ENCODE data around the gene BLOC1S1.

Gene BLOC1S1

DNA sequence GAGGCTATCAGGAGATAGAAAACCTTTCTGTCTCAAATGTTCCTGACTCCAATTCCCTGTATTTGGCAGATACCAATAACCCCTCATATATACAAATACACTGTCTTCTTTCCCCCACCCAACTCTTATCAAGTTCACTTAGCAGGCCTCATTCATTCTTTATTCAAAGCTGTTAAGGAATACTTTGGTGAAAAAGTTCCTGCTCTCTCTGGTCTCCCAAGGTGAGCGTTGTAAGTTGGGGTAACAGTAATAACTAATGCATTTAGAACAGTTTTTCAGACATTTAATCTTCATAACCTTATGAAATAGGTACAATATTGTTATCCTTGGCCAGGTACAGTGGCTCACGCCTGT, 23.2 kb downstream of the BLOC1S1 start:
- H3K9ac ChIP-seq (ENCODE audit: insufficient read length) = no peak overlapping the region
- no peak for TF ChIP-seq FOXP2 (optimal IDR thresholded peaks at IDR 0.05; ENCODE audit: control extremely low read depth, extremely low read length, insufficient read depth)
- TF ChIP-seq POLR2AphosphoS5 (IDR thresholded peaks at IDR 0.05; ENCODE audit: borderline replicate concordance, low read depth, low read length) = no peak
- no peak for TF ChIP-seq EZH2 (IDR thresholded peaks at IDR 0.05)
- no peaks in the 10 kb centered on the region for H3K9me3 ChIP-seq (ENCODE audit: low read depth, low read length)
- no peaks in the 10 kb centered on the region for H3K36me3 ChIP-seq (ENCODE audit: insufficient read depth, low read length)
- DNase-seq (ENCODE audit: low read depth, low spot score) = no peak
- peak overlapping the region; percentile 79; the same call in 1 of the 2 replicates for H3K4me3 ChIP-seq
- no peak overlapping the region for H3K27ac ChIP-seq

DNA sequence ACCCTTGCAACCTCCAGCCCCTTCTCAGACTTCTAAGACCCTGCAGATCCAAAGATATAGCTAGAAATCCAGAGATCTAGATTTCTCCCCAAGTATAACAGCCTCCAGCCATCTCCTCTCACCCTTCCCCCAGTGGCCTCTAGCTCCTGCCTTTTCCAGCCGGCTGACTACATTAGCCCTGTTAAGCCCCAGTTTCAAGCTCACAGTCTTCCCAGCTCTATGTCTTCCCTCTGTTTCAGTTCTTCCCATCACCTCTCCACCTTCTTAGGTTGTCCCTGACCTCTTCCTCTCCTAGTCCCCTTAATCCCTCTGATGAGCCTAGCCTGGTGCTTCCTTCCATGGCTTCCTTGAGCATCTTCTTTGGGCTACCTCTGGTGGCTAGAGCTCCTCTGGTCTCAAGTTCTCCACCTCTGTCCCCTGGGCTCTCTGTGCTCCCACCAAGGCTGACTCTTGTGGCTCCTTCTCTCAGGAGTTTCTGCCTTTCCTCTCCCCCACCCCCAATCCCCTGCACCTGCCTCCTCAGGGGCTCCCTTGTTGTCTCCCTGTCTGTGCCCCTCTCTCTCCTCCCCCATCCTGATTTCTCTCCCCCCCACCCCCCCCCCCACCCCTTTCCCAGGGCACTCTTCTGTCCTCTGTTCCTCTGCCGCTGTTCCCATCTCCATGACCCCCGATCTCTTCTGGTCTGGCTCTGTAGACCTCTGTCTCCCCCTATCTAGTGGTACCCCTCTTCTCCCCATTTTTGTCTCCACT, 26.3 kb downstream of the BLOC1S1 start:
- Histone ChIP-seq H3K9me3 (ENCODE audit: low read depth, low read length) (no peaks in the 10 kb centered on the region), H3K27ac (peak overlapping the region; percentile 61; the same call in 1 of the 2 replicates), H3K36me3 (ENCODE audit: insufficient read depth, low read length) (no peaks in the 10 kb centered on the region), H3K9ac (ENCODE audit: insufficient read length) (peak overlapping the region; percentile 43), H3K4me3 (peak overlapping the region; percentile 70)
- no peak for DNase-seq (ENCODE audit: low read depth, low spot score)
- TF ChIP-seq EZH2 (IDR thresholded peaks at IDR 0.05) = no peak
- no peak for TF ChIP-seq FOXP2 (optimal IDR thresholded peaks at IDR 0.05; ENCODE audit: control extremely low read depth, extremely low read length, insufficient read depth)
- no peak for TF ChIP-seq POLR2AphosphoS5 (IDR thresholded peaks at IDR 0.05; ENCODE audit: borderline replicate concordance, low read depth, low read length)

GRCh38 chr12:55742719-55743405, 27.0 kb downstream of the BLOC1S1 start, which contains the start of gene GDF11:
TSS of gene GDF11 (plus strand) at chr12:55743122. CDS start at chr12:55743317, 195 bp downstream.
- Histone ChIP-seq H3K36me3 (ENCODE audit: insufficient read depth, low read length) (0 out of 2 replicates have a peak, but pooled peaks cover 3% of the 10 kb centered on the region), H3K4me3 (peak within 1 kb of the TSS; percentile 97), H3K9me3 (ENCODE audit: low read depth, low read length) (no peaks in the 10 kb centered on the region), H3K9ac (ENCODE audit: insufficient read length) (peak within 1 kb of the TSS; percentile 43), H3K27ac (peak within 1 kb of the TSS; percentile 61; the same call in 1 of the 2 replicates)
- no peak for DNase-seq (ENCODE audit: low read depth, low spot score)
- TF ChIP-seq EZH2 (IDR thresholded peaks at IDR 0.05) (no peak), POLR2AphosphoS5 (IDR thresholded peaks at IDR 0.05; ENCODE audit: borderline replicate concordance, low read depth, low read length) (peak; percentile 88), FOXP2 (optimal IDR thresholded peaks at IDR 0.05; ENCODE audit: control extremely low read depth, extremely low read length, insufficient read depth) (no peak)

GRCh38 chr12:55743406-55744339, 27.8 kb downstream of the BLOC1S1 start:
- TF ChIP-seq EZH2 (IDR thresholded peaks at IDR 0.05) (no peak), POLR2AphosphoS5 (IDR thresholded peaks at IDR 0.05; ENCODE audit: borderline replicate concordance, low read depth, low read length) (no peak), FOXP2 (optimal IDR thresholded peaks at IDR 0.05; ENCODE audit: control extremely low read depth, extremely low read length, insufficient read depth) (no peak)
- Histone ChIP-seq H3K36me3 (ENCODE audit: insufficient read depth, low read length) (peaks cover 9% of the 10 kb centered on the region; the same call in 1 of the 2 replicates), H3K27ac (no peak overlapping the region), H3K4me3 (peak overlapping the region; percentile 97), H3K9ac (ENCODE audit: insufficient read length) (peak overlapping the region; percentile 38), H3K9me3 (ENCODE audit: low read depth, low read length) (no peaks in the 10 kb centered on the region)
- DNase-seq (ENCODE audit: low read depth, low spot score) = no peak

DNA sequence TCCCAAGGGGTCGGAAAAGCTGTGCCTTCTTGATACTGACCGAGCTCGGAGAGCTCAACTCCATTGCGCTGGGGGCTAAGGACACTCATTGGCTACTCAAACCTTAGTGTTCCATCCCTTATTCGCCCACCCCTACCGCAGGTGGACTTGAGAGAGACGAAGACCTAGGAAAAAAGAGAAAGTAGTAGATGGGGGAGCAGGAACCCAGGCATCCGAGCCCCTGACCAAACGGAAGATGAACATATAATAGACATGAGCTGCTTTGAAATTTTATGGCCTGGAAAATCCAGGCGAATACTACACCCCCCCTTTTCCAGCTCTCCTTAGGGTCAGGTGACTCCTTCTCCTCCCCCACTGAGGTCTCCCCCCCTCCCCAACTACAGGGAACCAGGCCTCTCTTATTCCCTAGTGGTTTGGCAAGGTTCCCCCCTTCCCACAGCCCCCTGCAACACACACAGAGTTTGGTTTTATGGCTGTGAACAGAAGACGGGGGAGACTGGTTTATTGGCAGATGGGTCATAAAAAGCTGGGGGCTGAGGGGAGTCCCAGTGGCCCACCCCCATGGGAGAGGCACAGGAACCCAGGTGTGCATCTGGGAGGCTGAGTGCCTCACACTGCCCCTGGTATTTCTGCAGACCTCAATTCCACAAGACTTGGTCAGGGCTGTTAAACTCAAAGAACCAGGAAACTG, 28.6 kb downstream of the BLOC1S1 start:
- Histone ChIP-seq H3K9me3 (ENCODE audit: low read depth, low read length) (no peaks in the 10 kb centered on the region), H3K9ac (ENCODE audit: insufficient read length) (peak overlapping the region; percentile 38), H3K36me3 (ENCODE audit: insufficient read depth, low read length) (peaks cover 16% of the 10 kb centered on the region; the same call in 1 of the 2 replicates), H3K27ac (peak overlapping the region; percentile 76), H3K4me3 (peak overlapping the region; percentile 97)
- peak; percentile 6; the same call in 1 of the 2 replicates for TF ChIP-seq POLR2AphosphoS5 (IDR thresholded peaks at IDR 0.05; ENCODE audit: borderline replicate concordance, low read depth, low read length)
- no peak for TF ChIP-seq FOXP2 (optimal IDR thresholded peaks at IDR 0.05; ENCODE audit: control extremely low read depth, extremely low read length, insufficient read depth)
- no peak for DNase-seq (ENCODE audit: low read depth, low spot score)

DNA sequence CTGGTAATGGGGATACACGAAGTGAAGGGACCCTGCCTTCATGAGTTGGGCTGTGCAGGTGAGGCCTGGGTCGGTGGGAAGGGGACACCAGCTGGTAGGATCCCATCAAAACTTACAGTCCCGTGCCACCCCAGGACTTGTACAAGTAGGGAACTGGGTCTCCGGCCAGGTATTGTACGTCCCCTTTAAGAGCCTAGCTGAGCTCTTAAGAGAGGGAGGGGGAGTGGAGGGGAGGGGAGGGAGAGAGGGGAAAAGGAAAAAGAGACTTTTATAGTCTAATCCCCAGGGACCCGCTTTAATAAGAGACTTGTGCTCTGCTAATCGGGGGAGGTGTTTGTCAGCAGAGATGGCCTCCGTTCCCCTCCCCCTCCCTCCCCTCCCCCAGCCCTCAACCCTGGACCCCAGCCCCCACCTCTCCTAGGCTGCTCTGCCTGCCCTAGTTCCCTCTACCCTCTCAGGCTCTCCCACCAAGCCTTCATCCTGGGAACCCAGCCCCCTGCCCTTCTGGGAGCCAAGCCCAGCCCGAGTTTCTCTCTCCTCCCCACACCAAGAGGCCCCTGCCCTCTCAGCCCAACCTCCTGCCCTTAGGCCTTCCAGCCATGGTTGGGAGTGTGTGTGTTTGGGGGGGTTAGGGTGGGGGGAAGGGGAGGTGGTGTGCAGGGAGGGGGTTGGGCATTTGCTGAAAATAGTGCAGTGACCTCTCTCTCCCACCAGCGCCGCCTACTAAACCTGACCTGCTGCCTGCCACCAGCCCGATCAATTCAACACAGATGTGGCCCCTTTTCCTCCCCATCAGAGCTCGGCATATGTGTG, 29.7 kb downstream of the BLOC1S1 start:
- Histone ChIP-seq H3K27ac (peak overlapping the region; percentile 76), H3K36me3 (ENCODE audit: insufficient read depth, low read length) (peaks cover 26% of the 10 kb centered on the region; the same call in 1 of the 2 replicates), H3K4me3 (peak overlapping the region; percentile 97), H3K9ac (ENCODE audit: insufficient read length) (peak overlapping the region; percentile 38), H3K9me3 (ENCODE audit: low read depth, low read length) (no peaks in the 10 kb centered on the region)
- TF ChIP-seq EZH2 (IDR thresholded peaks at IDR 0.05) = no peak
- DNase-seq (ENCODE audit: low read depth, low spot score) = peak; percentile 83
